Activated CD4-positive, alpha-beta memory T cell treated with anti-CD3 and anti-CD28 coated beads, Interleukin-2, amount 10 ng/mL, durations not matched to agents 7 days and 5 days (primary cell): ENCODE data around the gene NUP155. TPM values are rescaled to one million over a fixed set of nuclear protein-coding genes. Genes with fewer than 3 reads are reported as not detected.
"Not testable (repeated sequence)": the region's sequence is repeated elsewhere in the genome, so short reads cannot be mapped to it uniquely, and the experiment has no call there.

ENCODE experiments used
- CTCF ChIA-PET: fragments of 350-600 bp; sonication (Branson Sonifier 250); formaldehyde crosslinking; loops from one replicate; lab custom pipeline; 2021; ENCODE audit warnings: antibody characterized with exemption, inconsistent platforms; lab: Charles Lee
- POLR2A ChIA-PET: fragments of 350-600 bp; sonication (Branson Sonifier 250); formaldehyde crosslinking; loops from one replicate; lab custom pipeline; 2021; ENCODE audit warnings: antibody characterized with exemption; lab: Charles Lee
- DNase-seq: peaks from one replicate; pipeline ENCODE4 v3.0.0-alpha.2; 2020
- H3K27ac Mint-ChIP-seq: one replicate; pipeline ENCODE4 v1.8.0; 2021; ENCODE audit warnings: mild to moderate bottlenecking, mixed read lengths
- H3K27me3 Mint-ChIP-seq: one replicate; pipeline ENCODE4 v1.8.0; 2021; ENCODE audit warnings: mixed read lengths
- H3K36me3 Mint-ChIP-seq: one replicate; pipeline ENCODE4 v1.8.0; 2021; ENCODE audit warnings: low read depth, mixed read lengths
- H3K4me1 Mint-ChIP-seq: one replicate; pipeline ENCODE4 v1.8.0; 2021; ENCODE audit warnings: mixed read lengths
- H3K4me3 Mint-ChIP-seq: one replicate; pipeline ENCODE4 v1.8.0; 2021; ENCODE audit warnings: mild to moderate bottlenecking, mixed read lengths
- H3K9me3 Mint-ChIP-seq: one replicate; pipeline ENCODE4 v1.8.0; 2021; ENCODE audit warnings: mixed read lengths
- total RNA-seq, 2 experiments: library from RNA; stranded (reverse); gene quantifications; one replicate each; pipeline ENCODE4 v1.2.3, GENCODE V29; 2021

The NUP155 gene
- 10 to 100 TPM; 41.3 to 45.9 TPM for total RNA-seq

DNA sequence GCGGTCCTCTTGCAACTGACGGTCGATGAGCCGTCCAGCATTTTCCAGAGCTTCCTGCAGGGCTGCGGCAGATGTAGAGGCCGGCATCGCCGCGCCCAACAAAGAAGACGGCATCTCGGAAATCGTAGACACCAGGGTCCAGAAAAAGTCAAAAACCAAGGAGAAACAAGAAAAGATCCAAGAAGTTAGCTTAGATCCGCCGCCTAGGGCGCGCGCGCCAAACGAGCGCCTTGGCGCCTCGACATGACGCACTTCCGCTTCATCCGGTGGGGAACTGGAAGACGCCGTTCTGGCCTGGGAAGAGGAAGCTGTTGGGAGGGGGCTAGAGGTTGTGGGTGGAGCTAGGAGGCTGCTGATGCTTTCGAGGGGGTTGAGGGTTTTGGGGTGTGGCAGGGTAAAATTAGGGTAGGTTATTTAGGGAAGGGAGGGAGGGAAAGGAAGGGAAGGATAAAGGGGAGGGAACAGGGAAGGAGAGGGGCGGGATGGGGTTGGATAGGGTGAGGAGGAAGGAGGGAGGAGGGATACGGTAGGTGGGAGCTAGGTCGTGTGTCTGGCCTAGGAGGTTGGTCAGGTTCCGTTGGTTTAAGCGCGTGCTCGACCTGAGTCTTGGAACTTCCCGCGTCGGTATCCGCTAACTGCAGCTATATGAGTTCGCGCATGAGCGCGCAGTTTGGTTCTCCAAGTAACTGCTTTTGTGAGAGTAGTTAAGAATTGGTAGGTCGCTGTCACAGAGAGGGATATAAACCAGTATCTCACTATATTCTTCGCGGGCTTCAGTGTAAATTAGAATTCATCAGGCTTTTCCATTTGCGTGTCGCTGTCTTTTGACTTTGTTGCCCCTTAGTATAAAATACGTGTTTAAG lies at the start of gene NUP155:
Gene NUP155 (minus strand): TSS at position 243 of the 863 bp plus-strand sequence. CDS start 129 bp downstream, at position 114.
- peaks cover 39% of the 10 kb centered on the region for H3K4me1 Mint-ChIP-seq
- no peaks in the 10 kb centered on the region for H3K27me3 Mint-ChIP-seq
- peak; percentile 90 for DNase-seq
- ChIA-PET CTCF (interaction anchor here (1.1 to 3.4 kb wide), 7 partner anchors 8 to 821 kb away, joined by 3 to 45 read pairs (median 4); partner anchors contain the start of gene WDR70), POLR2A (interaction anchor here (0.9 to 2.7 kb wide), 18 partner anchors 8 to 1220 kb away, joined by 3 to 36 read pairs (median 4); partner anchors contain the start of genes CPLANE1, NADK2, NIPBL and WDR70)
- H3K4me3 Mint-ChIP-seq = peak within 1 kb of the TSS; percentile 98
- peaks cover 23% of the 10 kb centered on the region for H3K36me3 Mint-ChIP-seq
- no peaks in the 10 kb centered on the region for H3K9me3 Mint-ChIP-seq
- H3K27ac Mint-ChIP-seq = peak within 1 kb of the TSS; percentile 93

DNA sequence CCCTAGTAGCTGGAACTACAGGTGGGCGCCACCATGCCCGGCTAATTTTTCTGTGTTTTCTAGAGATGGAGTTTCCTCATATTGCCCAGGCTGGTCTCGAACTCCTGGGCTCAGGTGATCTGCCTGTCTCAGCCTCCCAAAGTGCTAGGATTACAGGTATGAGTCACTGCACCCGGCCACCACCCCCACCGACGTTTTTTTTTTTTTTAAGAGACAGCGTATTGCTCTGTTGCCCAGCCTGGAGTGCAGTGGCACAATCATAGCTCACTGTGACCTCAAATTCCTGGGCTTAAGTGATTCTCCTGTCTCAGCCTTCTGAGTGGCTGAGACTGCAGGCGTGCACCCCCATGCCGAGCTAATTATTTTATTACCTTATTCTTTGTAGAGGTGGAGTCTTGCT lies 46.4 kb upstream of the NUP155 start:
- DNase-seq = no peak
- ChIA-PET CTCF (no interaction called here), POLR2A (no interaction called here)
- Mint-ChIP-seq H3K4me3 (no peak overlapping the region), H3K9me3 (no peaks in the 10 kb centered on the region), H3K27ac (no peak overlapping the region), H3K27me3 (no peaks in the 10 kb centered on the region), H3K4me1 (no peaks in the 10 kb centered on the region), H3K36me3 (peaks cover 21% of the 10 kb centered on the region)

DNA sequence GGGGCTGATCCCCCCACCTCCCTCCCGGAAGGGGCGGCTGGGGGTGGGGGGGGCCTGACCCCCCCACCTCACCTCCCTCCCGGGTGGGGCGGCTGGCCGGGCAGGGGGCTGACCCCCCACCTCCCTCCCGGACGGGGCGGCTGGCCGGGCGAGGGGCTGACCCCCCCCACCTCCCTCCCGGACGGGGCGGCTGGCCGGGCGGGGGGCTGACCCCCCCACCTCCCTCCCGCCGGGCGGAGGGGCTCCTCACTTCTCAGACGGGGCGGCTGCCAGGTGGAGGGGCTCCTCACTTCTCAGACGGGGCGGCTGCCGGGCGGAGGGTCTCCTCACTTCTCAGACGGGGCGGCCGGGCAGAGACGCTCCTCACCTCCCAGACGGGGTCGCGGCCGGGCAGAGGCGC lies 44.5 kb upstream of the NUP155 start:
- H3K9me3 Mint-ChIP-seq, H3K27me3 Mint-ChIP-seq, DNase-seq, CTCF ChIA-PET, H3K27ac Mint-ChIP-seq, H3K4me3 Mint-ChIP-seq, POLR2A ChIA-PET, H3K4me1 Mint-ChIP-seq: not testable (repeated sequence)
- peaks cover 21% of the 10 kb centered on the region for H3K36me3 Mint-ChIP-seq

DNA sequence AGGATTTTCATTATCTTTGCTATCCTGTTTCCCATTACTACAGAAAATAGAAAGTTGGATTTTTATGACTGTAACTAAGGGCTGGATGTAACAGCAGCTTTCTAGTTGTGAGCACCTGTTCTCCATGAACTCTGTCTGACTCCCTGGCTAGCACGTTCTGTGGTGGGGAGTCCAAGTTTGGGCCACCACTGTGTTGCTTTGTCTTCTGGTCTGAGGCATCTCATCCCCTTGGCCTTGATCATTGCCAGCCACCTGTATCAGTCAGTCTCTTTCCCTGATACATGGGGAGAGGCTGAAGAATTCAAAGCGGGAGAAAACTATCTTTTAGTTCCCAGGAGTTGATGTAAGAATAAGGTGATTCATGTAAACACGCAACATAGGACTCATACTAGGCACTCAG lies 41.6 kb upstream of the NUP155 start:
- no peak for DNase-seq
- Mint-ChIP-seq H3K36me3 (peaks cover 14% of the 10 kb centered on the region), H3K27me3 (no peaks in the 10 kb centered on the region), H3K9me3 (no peaks in the 10 kb centered on the region), H3K4me3 (no peak overlapping the region), H3K27ac (no peak overlapping the region), H3K4me1 (no peaks in the 10 kb centered on the region)
- ChIA-PET POLR2A (interaction anchor here (0.7 kb wide), 1 partner anchor 12 kb away, joined by 3 read pairs; no protein-coding TSS in a partner anchor), CTCF (interaction anchor here (0.6 to 2.4 kb wide), 24 partner anchors 8 to 780 kb away, joined by 3 to 33 read pairs (median 4); partner anchors contain the start of genes NUP155 and WDR70)

DNA sequence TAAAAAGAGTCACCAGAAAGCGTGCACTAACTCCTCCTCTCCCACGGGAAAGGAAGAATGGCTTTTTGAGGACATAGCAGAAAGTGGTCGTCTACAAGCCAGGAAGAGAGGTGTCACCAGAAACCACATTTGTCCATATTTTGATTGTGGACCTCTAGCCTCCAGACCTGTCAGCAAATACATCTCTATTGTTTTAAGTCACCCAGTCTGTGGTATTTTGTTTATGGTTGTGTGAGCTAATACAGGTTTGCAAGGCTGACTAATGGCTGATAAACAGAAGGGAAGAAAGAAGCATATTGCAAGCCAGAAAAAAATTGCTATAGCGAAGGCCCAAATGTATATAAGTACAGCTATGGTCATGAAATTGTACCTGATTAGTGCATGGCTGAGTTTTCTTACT lies 29.6 kb upstream of the NUP155 start:
- no peak overlapping the region for H3K27ac Mint-ChIP-seq
- H3K4me1 Mint-ChIP-seq = no peaks in the 10 kb centered on the region
- H3K4me3 Mint-ChIP-seq = no peak overlapping the region
- DNase-seq = no peak
- H3K36me3 Mint-ChIP-seq = peaks cover 20% of the 10 kb centered on the region
- CTCF ChIA-PET = interaction anchor here (0.7 to 2.4 kb wide), 2 partner anchors 13 to 14 kb away, joined by 3 to 10 read pairs; no protein-coding TSS in a partner anchor
- no peaks in the 10 kb centered on the region for H3K27me3 Mint-ChIP-seq
- H3K9me3 Mint-ChIP-seq = no peaks in the 10 kb centered on the region
- POLR2A ChIA-PET = no interaction called here

DNA sequence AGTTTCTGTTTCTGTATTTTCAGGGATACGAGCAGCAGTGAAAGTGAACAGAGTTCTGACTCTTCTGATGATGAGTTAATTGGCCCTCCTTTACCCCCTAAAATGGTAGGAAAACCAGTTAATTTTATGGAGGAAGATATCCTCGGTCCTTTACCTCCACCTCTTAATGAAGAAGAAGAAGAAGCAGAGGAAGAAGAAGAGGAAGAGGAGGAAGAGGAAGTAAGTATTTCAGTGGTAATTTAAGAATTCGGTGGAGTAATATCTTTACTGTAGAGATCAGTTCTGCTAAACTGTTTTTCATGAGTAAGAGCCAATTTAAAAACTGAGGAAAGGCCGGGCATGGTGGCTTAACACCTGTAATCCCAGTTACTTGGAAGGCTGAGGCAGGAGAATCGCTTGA lies 25.4 kb upstream of the NUP155 start:
- Mint-ChIP-seq H3K36me3 (peaks cover 28% of the 10 kb centered on the region), H3K9me3 (no peaks in the 10 kb centered on the region), H3K4me1 (no peaks in the 10 kb centered on the region), H3K27me3 (no peaks in the 10 kb centered on the region), H3K27ac (no peak overlapping the region), H3K4me3 (no peak overlapping the region)
- no peak for DNase-seq
- CTCF ChIA-PET = no interaction called here
- POLR2A ChIA-PET = no interaction called here

DNA sequence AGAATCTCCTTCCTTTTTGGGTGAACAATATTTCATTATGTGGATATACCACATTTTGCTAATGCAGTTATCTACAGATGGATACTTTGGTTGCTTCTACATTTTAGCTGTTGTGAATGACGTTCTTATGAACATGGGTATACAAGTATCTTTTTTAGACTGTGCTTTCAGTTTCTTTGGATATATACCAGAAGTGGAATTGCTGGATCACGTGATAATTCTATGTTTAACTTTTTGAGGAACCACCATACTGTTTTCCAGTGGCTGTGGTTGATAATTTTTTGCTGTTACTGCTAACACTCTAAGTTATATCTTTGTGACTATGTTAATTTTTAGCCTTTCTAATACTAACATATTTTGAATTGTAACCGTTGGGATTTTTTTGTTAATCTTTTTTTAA lies 20.7 kb upstream of the NUP155 start:
- POLR2A ChIA-PET = no interaction called here
- H3K4me1 Mint-ChIP-seq = no peaks in the 10 kb centered on the region
- no peak for DNase-seq

DNA sequence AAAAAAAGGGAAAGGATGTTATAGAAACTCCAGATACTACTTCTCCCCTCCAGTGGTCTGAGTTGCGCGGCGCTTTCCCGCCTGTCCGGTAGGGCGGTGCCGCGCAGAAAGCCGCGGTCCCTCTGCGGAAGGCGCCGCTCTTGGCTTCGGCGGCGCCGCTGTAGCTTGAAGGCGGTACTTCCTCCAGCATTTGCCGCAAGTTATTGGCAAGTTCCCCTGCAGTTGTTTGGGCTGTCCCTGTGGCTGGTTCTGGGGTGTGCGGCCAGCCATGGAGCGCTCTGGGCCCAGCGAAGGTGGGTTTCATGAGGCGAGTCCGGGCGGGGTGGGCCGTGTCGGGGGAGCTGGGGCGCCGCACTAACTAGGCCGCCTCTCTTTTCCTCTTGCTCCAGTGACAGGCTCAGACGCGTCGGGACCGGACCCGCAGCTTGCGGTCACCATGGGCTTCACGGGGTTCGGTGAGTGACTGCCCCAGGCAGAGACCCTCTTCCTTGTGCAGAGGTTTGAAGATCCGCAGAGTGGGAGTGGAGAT lies 8.3 kb upstream of the NUP155 start, which contains the start of gene WDR70:
Gene WDR70 (plus strand): TSS at position 219 of the 529 bp plus-strand sequence. CDS start 50 bp downstream, at position 269.
- POLR2A ChIA-PET = interaction anchor here (0.7 to 2.0 kb wide), 4 partner anchors 8 to 319 kb away, joined by 3 to 36 read pairs (median 3); partner anchors contain the start of gene NUP155

More for the DNA sequence above, 20.7 kb upstream of the NUP155 start:
- CTCF ChIA-PET = no interaction called here
- Mint-ChIP-seq H3K36me3 (peaks cover 19% of the 10 kb centered on the region), H3K9me3 (no peaks in the 10 kb centered on the region), H3K4me3 (no peak overlapping the region), H3K27ac (no peak overlapping the region), H3K27me3 (no peaks in the 10 kb centered on the region)

DNA sequence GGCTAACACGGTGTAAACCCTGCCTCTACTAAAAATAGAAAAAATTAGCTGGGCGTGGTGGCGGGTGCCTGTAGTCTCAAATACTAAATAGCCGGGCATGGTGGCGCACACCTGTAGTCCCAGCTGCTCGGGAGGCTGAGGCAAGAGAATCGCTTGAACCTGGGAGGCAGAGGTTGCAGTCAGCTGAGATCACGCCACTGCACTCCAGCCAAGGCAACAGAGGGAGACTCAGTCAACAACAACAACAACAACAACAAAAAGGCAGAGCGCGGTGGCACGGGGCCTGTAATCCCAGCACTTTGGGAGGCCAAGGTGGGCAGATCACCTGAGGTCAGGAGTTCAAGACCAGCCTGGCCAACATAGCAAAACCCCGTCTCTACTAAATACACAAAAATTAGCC lies 7.2 kb upstream of the NUP155 start:
- H3K36me3 Mint-ChIP-seq, H3K9me3 Mint-ChIP-seq, DNase-seq, H3K27me3 Mint-ChIP-seq, H3K27ac Mint-ChIP-seq: not testable (repeated sequence)
- ChIA-PET CTCF (interaction anchor here (1.0 to 2.9 kb wide), 2 partner anchors 8 to 9 kb away, joined by 4 to 45 read pairs; partner anchors contain the start of gene NUP155), POLR2A (interaction anchor here (2.0 kb wide), 1 partner anchor 7 kb away, joined by 36 read pairs; the partner anchor contains the start of gene NUP155)
- H3K4me1 Mint-ChIP-seq = peaks cover 18% of the 10 kb centered on the region
- H3K4me3 Mint-ChIP-seq = peak overlapping the region; percentile 95

More for the DNA sequence above, 8.3 kb upstream of the NUP155 start, which contains the start of gene WDR70:
- Mint-ChIP-seq H3K36me3 (peaks cover 10% of the 10 kb centered on the region), H3K27ac (peak within 1 kb of the TSS; percentile 72), H3K4me1 (peaks cover 18% of the 10 kb centered on the region), H3K4me3 (peak within 1 kb of the TSS; percentile 95)
- not testable (repeated sequence) for H3K9me3 Mint-ChIP-seq, H3K27me3 Mint-ChIP-seq
- DNase-seq = peak; percentile 84
- CTCF ChIA-PET = interaction anchor here (0.7 to 2.9 kb wide), 16 partner anchors 8 to 1793 kb away, joined by 3 to 45 read pairs (median 4); partner anchors contain the start of genes CPLANE1 and NUP155

DNA sequence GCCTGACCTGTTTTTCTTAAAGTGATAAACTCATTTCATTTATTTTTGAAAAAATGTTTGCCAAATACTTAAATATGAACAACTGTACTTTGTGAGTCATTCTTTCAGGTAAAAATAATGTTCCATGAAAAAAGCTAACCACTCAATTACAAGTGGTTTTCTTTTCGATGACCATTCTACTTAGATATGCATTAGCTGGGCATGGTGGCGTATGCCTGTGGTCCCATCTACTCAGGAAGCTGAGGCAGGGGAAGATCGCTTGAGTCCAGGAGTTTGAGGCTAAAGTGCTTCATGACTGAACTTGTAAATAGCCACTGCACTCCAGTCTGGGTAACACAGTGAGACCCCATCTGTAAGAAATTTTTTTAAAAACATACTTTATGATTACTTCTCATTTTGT lies 4.2 kb upstream of the NUP155 start:
- ChIA-PET POLR2A (no interaction called here), CTCF (no interaction called here)
- no peaks in the 10 kb centered on the region for H3K9me3 Mint-ChIP-seq
- peaks cover 20% of the 10 kb centered on the region for H3K4me1 Mint-ChIP-seq
- no peaks in the 10 kb centered on the region for H3K27me3 Mint-ChIP-seq
- H3K36me3 Mint-ChIP-seq = peaks cover 7% of the 10 kb centered on the region
- no peak overlapping the region for H3K27ac Mint-ChIP-seq
- no peak for DNase-seq
- H3K4me3 Mint-ChIP-seq = no peak overlapping the region

DNA sequence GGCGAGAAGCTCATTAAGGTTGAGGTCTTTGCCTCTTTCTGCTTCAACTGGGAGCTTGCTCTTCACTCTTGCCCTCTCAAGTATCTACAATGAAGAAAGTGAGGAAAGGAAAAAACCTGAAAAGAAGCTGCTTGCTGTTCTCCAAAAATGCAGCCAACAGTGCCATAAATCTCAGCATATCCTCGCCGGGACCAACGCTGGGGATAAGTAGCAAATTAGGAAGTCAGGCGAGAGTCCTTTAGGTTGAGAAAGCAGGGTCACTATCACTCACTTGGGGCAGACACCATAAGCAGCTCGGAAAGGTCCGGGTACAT lies 399 bp downstream of the NUP155 start:
- H3K9me3 Mint-ChIP-seq = no peaks in the 10 kb centered on the region
- ChIA-PET POLR2A (interaction anchor here (0.9 to 2.7 kb wide), 18 partner anchors 9 to 1220 kb away, joined by 3 to 36 read pairs (median 4); partner anchors contain the start of genes CPLANE1, NADK2, NIPBL and WDR70), CTCF (interaction anchor here (1.1 to 3.4 kb wide), 4 partner anchors 8 to 43 kb away, joined by 3 to 45 read pairs (median 8); partner anchors contain the start of gene WDR70)
- peak overlapping the region; percentile 93 for H3K27ac Mint-ChIP-seq
- DNase-seq = no peak
- peaks cover 43% of the 10 kb centered on the region for H3K4me1 Mint-ChIP-seq
- peak overlapping the region; percentile 98 for H3K4me3 Mint-ChIP-seq
- peaks cover 23% of the 10 kb centered on the region for H3K36me3 Mint-ChIP-seq
- H3K27me3 Mint-ChIP-seq = no peaks in the 10 kb centered on the region

DNA sequence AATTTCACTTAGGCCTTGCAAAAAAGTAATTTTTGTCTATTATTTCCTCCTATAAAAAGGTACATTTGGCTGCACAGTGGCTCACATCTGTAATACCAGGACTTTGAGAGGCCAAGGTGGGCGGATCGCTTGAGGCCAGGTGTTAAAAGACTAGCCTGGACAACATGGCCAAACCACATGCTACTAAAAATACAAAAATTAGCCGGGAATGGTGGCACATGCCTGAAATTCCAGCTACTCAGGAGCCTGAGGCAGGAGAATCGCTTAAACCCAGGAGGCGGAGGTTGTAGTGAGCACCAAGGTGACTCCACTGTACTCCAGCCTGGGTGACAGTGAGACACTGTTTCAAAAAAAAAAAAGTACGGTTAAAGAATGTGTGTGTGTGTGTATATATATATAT lies 15.7 kb downstream of the NUP155 start:
- CTCF ChIA-PET = no interaction called here
- H3K36me3 Mint-ChIP-seq = peaks cover 27% of the 10 kb centered on the region
- no peak overlapping the region for H3K27ac Mint-ChIP-seq

DNA sequence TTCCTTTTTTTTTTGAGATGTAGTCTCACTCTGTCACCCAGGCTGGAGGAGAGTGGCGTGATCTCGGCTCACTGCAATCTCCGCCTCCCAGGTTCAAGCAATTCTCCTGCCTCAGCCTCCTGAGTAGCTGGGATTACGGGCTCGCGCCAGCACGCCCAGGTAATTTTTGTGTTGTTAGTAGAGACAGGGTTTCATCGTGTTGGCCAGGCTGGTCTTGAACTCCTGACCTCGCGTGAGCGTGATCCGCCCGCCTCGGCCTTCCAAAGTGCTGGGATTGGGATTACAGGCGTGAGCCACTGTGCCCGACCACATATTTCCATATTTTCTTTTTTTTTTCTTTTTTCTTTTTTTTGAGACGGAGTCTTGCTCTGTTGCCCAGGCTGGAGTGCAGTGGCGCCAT lies 28.2 kb downstream of the NUP155 start:
- peaks cover 55% of the 10 kb centered on the region for H3K36me3 Mint-ChIP-seq
- H3K9me3 Mint-ChIP-seq, DNase-seq, H3K27me3 Mint-ChIP-seq, H3K4me1 Mint-ChIP-seq, H3K27ac Mint-ChIP-seq, POLR2A ChIA-PET, CTCF ChIA-PET, H3K4me3 Mint-ChIP-seq: not testable (repeated sequence)

More for the DNA sequence above, 15.7 kb downstream of the NUP155 start:
- Mint-ChIP-seq H3K4me1 (no peaks in the 10 kb centered on the region), H3K27me3 (no peaks in the 10 kb centered on the region), H3K4me3 (no peak overlapping the region), H3K9me3 (no peaks in the 10 kb centered on the region)
- POLR2A ChIA-PET = no interaction called here
- no peak for DNase-seq
